GM18499 (cell line): ENCODE results near the gene HOXB1.
"Not testable (repeated sequence)": the region's sequence is repeated elsewhere in the genome, so short reads cannot be mapped to it uniquely, and the experiment has no call there.

Experiments
- ATAC-seq: cut with Tn5 transposase; IDR thresholded peaks from one replicate; pipeline ENCODE4 v1.9.1; 2021; ENCODE audit warnings: moderate number of reproducible peaks; ENCODE audit not compliant: insufficient read depth, unreplicated experiment

HOXB1 gene

GRCh38 chr17:48544349-48545021, 13.7 kb upstream of the HOXB1 start:
- no peak for ATAC-seq

- ATAC-seq = no peak
These were observed 13.1 kb upstream of the HOXB1 start for GRCh38 chr17:48543854-48544348.

- no peak for ATAC-seq
These were observed 12.5 kb upstream of the HOXB1 start for GRCh38 chr17:48543107-48543853.

GRCh38 chr17:48542698-48543106, 11.9 kb upstream of the HOXB1 start:
- ATAC-seq = no peak

DNA sequence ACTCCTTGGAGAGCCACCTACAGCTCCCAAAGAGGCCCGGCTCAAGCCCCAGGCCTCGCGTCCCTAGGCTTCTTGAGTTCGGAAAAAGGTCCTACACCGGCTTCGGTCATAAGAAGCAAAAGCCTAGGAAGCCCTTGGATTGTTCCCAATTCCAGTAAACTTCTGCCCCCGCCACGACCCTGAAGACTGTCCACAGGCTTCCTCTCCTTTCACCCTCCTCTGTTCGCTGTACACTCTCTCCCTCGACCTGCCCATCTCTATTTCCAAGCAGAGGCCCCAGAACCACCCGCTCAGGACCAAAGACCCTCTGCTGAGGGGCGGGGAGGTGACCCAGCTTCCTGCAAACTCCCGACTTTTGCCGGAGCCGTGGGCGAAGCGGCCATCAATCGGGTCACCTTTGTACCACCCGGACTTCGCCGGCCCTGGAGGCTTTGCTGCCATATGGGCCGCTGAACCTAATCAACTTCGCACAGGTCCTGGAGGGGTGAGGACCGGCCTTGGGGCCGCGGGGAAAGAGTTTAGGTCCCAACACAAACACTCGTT, 11.4 kb upstream of the HOXB1 start:
- ATAC-seq = no peak

DNA sequence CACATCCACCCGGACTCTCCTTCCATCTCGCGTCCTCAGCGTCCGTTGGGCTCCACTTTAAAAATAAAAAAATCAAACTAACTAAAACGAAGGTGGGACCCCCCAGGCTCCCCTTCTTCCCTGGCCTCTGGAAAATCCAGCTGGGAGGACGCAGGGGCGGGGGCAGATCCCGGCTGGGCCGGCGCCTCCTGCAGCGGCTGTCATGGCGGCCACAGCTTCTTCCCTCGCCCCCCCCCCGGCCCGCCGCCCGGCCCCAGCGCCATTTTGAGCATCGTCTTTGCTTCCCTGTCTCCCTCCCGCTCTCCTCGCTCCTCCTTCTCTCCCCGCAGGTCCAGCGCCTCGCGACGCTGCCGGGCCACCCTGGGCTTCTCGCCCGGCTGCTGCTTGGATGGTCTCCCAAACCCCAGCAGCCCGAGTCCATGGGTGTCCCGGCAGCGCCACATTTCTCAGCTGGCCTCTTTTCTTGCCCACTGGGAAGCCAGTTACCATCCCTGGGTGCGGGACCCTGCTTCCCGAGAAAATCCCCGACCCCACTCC, 10.8 kb upstream of the HOXB1 start:
- no peak for ATAC-seq

GRCh38 chr17:48541036-48541576, 10.3 kb upstream of the HOXB1 start:
- ATAC-seq = no peak

- ATAC-seq = no peak
These were observed 9.4 kb upstream of the HOXB1 start for GRCh38 chr17:48540213-48540612.

- ATAC-seq = no peak
These were observed 8.4 kb upstream of the HOXB1 start for GRCh38 chr17:48539177-48539576.

DNA sequence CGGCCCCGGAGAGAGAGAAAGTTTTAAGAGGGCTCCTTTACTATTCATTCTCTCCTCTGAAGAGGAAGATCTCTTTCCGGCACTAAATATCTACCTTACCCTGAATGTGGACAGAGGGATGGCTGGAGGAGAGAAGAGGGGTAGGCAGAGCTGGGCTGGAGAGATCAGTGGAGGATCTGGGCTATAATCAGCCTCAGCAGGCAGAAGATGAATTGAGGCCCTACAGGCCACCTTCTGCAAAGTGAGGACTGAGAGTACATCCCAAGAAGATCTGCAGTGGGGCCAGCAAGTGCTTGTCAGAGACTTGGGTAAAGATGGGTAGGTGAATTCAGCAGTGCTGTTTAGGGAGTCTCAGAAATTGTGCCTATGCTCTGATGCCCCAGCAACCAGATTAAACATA, 6.5 kb upstream of the HOXB1 start:
- no peak for ATAC-seq

DNA sequence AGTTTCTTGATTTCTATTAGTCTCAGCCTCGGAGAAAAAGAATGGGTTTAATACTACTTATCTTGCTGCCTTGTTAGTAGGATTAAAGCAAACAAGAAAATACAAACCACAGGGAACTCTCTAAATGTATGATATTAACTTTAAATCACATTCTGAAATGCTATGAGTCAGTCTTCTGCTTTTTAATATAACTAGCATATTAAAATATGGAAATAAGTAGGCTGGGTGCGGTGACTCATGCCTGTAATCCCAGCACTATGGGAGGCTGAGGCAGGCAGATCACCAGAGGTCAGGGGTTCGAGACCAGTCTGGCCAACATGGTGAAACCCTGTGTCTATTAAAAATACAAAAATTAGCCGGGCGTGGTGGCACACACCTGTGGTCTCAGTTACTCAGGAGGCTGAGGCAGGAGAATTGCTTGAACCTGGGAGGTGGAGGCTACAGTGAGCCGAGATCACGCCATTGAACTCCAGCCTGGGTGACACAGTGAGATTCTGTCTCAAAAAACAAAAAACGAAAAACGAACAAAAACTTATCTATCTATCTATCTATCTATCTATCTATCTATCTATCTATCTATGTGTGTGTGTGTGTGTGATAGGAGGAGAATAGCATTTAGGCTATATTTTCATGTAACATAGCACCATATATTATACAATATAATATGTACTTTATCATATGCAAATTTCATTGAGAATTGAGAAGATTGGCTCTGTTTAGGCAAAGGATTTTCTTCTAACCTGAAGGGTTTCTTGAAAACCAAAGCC, 5.2 kb upstream of the HOXB1 start:
- not testable (repeated sequence) for ATAC-seq

DNA sequence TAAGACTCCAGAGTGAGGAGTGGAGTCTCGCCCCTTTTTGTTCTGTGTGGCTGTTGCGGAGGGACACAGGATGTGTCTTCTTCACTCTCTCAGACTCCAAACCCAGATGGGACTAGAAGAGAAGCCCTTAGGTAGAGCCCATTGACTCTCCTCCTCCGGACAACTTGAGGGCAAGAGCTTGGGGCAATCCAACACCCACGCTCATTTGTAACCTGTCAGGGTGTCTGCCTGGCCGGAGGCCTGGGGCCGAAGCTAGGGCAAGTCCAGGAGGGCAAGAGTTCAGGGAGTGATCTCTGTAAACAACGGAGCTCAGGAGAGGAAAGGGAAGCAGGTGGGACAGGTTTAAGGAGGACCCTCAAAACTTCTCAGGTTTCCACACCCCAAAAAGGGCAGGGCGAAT, 1.4 kb upstream of the HOXB1 start:
- no peak for ATAC-seq

GRCh38 chr17:48530208-48530886, 464 bp downstream of the HOXB1 start:
- ATAC-seq = no peak

GRCh38 chr17:48529683-48530009, 1.2 kb downstream of the HOXB1 start:
- no peak for ATAC-seq

GRCh38 chr17:48528936-48529682, 1.7 kb downstream of the HOXB1 start:
- no peak for ATAC-seq

GRCh38 chr17:48528153-48528935, 2.5 kb downstream of the HOXB1 start:
- ATAC-seq = no peak

- no peak for ATAC-seq
These were observed 3.3 kb downstream of the HOXB1 start for GRCh38 chr17:48527547-48527932.
